GM21786 (cell line): ENCODE measurements around the gene IFITM1.
"Not testable (repeated sequence)": the region's sequence is repeated elsewhere in the genome, so short reads cannot be mapped to it uniquely, and the experiment has no call there.

Experiments
- ATAC-seq: cut with Tn5 transposase; IDR thresholded peaks from one replicate; pipeline ENCODE4 v1.9.1; 2021; ENCODE audit not compliant: unreplicated experiment

The IFITM1 gene

DNA sequence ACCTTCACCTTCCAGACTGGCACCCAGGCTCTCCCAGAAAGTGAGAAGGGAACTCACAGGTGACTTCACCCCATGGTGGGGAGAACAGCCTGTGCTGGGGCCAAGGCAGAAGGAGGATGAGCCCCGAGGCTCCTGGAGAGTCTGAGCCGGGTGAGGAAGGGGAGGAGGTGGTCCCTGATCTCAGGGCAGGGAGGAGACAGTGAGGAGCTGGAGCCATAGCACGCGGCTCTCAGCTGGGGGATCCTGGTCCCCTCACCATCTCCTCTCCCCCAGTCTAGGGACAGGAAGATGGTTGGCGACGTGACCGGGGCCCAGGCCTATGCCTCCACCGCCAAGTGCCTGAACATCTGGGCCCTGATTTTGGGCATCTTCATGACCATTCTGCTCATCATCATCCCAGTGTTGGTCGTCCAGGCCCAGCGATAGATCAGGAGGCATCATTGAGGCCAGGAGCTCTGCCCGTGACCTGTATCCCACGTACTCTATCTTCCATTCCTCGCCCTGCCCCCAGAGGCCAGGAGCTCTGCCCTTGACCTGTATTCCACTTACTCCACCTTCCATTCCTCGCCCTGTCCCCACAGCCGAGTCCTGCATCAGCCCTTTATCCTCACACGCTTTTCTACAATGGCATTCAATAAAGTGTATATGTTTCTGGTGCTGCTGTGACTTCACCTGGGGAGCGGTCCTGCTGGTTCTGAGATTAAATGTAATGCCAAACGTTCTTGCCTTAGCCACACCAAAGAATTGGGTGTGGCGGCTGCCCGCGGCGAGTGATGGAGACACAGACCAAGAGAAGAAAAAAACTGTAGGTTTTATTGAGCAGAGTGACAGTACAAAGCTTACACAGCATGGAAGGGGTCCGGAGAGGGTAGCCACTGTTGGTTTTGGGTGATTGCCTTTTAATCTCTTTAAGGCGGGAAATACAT lies 4.8 kb upstream of the IFITM1 start:
- not testable (repeated sequence) for ATAC-seq

DNA sequence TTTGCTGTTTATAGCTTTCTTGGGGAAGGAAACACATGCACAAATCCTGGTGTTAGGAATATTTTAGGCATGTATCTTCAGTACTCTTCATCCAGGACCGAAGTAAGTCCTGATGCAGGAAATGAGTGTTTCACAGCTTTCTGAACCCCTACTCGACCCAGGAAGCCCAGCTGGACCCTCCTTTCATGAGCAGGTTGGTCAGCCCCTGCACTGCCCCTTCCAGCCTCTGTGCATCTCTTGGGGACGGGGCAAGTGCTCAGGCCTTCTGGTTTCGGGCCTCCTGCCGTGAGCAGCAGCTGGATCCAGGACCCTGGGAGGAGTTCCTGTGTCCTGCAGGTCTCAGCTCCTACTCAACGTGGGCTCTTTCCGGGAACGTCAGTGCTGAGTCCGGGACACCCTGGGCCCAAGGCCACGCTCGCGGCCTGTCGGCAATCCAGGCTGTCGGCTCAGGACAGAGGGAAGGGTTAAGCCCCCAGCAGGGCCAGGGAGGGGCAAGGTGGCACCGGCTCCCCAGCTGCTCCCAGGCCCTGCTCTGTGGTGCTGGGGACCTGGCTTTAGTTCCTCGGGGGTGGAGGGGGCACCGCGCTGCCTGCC lies 3.8 kb upstream of the IFITM1 start:
- not testable (repeated sequence) for ATAC-seq

DNA sequence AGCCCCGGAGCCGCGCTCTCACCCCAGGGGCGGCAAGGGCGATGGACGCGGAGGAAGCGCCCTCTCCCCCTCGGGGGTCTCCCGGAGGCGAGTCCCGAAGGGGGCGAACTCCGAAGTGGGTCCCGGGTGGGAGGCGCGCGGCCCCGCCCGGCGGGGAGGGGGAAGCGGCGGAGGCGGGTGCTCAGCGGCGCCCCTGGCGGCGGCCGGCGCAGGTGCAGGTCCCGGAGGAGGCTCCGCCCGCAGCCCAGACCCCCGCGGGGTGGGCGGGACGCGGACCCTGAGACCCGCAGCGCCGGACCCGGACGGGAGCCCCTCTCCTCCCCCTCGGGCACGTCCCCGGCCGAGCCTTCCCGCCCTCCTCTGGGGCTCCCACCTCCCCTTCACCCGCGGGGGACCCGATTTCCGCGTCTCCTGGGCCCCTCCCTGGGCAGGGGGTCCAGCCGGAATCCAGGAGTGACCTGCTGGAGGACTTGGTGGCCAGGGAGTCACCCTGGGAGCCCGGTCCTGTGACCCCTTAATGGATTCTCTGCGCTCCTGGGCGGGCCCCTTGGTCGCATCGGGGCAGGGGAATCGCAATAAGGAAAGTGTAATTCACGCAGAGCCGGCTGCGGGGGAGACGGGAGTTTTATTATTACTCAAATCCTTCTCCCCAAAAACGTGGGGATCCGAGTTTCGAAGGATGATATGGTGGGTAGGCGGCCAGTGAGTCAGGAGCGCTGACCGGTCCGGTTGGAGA lies 2.7 kb upstream of the IFITM1 start:
- ATAC-seq = not testable (repeated sequence)

DNA sequence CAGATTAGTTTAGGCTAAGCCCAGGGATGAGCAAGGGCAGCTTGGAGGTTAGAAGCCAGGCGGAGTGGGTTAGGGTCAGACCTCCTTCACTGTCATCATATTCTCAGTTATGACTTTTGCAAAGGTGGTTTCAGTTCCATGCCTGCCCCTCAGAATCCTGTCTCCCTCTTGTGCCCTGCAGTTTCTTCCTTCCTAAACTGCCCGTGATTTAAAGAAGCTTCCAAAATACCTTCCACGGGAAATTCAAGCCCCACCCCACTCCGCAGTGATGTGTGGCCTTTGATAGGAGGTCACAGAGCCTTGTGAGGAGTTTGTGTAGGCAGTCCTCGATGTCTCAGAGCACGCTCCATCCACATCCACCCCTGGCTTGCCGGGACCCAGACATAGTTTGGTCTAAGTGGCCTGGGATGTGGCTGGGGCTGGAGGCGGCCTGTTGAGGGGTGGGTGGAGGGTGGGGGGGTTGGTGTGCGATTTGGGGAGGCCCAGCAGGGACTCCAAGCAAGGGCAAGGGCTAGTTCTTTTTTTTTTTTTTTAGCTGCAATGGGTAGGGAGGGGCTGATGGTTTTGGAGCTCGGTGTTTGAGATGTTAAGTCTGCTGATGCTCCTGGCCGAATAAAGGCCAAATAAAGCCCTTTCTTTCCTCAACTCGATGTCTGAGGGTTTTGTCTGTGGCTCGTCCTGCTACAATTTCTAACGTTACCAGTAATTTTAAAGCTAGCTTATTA lies 1.6 kb upstream of the IFITM1 start:
- no peak for ATAC-seq

DNA sequence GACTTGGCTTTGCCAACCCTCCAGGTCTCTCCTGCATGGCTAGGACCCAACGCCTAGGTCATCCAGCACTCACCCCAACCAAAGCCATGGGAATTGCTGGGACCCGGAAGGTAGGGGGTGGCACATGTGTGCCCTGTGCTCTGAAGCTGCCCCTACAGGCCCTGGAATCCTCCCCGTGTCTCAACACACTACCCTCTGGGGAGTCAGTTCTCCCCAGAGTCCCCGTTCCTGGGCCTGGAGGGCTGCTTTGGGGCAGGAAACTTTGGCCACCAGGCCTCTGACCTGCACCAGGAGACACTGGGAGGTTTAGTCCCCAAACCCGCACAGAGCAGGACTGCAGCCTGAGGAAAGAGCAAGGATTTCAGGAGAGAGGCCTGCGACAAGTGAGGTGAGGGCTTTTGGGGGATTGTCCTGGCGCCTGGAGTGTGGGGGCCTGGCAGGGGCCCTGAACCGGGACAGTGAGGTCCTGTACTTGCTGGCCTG lies 495 bp upstream of the IFITM1 start:
- ATAC-seq = no peak

DNA sequence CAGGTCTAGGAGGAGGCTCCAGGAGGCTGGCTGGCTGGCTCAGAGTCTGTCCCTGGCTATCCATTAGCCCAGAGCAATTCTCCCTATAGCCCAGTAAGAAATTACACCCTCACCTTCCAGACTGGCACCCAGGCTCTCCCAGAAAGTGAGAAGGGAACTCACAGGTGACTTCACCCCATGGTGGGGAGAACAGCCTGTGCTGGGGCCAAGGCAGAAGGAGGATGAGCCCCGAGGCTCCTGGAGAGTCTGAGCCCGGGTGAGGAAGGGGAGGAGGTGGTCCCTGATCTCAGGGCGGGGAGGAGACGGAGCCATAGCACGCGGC lies 675 bp downstream of the IFITM1 start:
- ATAC-seq = not testable (repeated sequence)

DNA sequence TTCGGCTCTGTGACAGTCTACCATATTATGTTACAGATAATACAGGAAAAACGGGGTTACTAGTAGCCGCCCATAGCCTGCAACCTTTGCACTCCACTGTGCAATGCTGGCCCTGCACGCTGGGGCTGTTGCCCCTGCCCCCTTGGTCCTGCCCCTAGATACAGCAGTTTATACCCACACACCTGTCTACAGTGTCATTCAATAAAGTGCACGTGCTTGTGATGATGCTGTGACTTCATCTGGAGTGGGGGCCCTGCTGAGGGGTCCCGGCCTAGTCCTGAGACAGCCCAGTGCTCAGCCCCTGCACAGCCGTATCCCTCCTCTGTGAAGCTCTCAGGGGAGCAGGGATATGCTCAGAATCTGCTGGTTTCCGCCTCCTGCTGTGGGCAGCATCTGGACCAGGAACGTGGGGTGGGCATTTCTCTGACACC lies 1.2 kb downstream of the IFITM1 start:
- ATAC-seq = no peak

DNA sequence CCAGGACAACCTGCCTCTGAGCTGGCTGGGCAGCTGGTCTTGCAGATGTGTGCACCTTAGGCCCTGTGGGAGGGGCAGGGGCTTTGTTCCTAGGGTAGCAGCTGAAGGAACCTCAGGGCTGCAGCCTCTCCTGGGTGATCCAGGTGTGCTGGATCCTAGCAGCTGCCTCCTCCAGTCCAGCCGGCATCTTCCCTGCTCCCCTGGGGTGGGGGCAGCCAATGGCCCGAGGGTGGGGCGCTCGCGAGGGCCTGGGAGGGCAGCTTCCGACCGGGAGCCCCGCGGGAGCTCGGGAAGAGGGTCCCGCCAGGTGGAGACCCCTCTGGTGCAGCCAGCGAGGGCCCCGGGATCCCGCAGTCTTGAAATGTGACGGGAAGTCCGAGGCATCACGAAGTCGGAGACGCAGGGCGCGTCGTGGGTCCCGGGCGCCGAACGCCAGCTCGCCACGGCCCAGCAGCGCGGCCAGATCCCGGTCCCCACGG lies 1.7 kb downstream of the IFITM1 start:
- ATAC-seq = no peak

DNA sequence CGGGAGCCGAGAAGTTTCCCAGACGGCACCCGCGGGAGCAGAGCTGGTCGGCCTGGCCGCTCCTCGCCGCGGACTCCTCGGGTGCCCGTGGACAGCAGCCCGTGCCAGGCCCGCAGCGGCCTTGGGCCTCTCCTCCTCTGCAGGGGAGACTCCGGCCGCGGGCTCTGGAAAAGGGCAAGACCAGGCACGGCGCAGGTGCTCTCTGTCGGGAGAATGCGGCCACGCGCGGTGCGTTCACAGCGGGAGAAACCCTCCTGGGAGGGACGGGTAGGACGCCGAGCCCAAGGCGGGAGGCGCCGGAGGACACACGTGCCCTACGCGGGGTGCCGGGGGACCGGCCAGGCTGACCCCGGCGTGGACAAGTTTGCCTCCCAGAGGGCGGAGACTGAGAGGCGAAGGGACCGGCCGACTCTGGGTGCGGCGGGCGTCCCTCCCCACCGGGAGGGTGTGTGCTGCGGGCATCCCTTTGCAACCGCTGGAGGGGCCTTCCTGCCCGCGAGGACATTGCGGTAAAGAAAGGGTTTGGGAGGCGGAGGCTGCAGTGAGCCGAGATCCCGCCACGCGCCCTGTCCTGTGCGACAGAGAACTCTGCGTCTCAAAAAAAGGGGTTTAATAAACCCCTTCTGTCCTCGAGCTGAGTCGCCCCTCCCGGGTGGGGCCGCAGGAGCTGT lies 2.3 kb downstream of the IFITM1 start:
- ATAC-seq = no peak

DNA sequence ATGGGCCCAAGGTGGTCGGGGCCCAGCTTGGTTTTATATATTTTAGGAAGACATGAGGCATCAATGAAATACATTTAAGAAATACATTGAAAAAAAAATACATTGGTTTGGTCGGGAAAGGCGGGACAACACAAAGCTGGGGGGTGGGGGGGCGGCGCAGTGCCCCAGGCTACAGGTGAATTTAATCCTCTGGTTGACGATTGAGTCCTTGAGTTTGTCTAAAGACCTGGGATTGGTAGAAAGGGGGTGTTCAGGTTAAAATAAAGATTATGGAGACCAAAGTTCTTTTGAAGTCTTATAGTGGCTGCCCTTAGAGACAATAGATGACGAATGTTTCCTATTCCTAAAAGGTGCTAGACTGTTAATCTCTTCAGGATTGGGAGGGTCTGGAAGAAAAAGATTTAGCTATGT lies 3.1 kb downstream of the IFITM1 start:
- no peak for ATAC-seq

DNA sequence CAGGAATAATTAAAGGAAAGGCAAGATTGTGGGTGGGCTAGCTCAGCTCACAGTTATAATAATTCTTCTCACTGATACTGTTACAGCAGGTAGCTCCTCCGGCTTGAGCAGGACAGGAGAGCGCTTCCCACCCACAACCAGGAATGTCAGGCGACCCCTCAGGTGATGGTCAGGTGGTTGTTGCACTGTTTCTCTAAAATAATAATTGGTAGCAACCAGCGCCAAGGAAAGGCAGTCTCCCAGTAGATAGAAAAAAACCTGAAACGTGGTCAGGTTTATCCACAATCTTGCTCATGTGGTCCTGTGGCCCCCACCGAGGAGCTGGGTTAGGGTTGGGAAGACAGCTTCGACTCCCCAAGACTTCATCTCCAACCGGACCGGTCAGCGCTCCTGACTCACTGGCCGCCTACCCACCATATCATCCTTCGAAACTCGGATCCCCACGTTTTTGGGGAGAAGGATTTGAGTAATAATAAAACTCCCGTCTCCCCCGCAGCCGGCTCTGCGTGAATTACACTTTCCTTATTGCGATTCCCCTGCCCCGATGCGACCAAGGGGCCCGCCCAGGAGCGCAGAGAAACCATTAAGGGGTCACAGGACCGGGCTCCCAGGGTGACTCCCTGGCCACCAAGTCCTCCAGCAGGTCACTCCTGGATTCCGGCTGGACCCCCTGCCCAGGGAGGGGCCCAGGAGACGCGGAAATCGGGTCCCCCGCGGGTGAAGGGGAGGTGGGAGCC lies 4.0 kb downstream of the IFITM1 start:
- not testable (repeated sequence) for ATAC-seq

DNA sequence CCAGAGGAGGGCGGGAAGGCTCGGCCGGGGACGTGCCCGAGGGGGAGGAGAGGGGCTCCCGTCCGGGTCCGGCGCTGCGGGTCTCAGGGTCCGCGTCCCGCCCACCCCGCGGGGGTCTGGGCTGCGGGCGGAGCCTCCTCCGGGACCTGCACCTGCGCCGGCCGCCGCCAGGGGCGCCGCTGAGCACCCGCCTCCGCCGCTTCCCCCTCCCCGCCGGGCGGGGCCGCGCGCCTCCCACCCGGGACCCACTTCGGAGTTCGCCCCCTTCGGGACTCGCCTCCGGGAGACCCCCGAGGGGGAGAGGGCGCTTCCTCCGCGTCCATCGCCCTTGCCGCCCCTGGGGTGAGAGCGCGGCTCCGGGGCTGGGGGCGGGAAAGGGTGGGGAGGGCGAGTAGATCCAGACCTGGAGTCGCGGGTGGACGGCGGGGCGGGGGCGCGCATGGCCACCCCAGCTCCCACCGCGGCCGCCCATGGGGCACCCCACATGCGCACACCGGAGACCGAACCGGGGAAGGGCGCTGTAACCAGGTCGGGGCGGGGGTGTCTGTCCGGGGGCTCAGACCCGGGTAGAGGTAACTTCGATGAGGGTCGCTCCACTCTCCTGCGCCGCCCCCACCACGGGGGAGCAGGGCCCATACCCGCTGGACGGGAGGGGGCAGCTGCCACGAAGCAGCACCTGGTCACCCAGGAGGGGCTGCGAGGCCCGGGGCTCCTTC lies 4.7 kb downstream of the IFITM1 start:
- not testable (repeated sequence) for ATAC-seq

DNA sequence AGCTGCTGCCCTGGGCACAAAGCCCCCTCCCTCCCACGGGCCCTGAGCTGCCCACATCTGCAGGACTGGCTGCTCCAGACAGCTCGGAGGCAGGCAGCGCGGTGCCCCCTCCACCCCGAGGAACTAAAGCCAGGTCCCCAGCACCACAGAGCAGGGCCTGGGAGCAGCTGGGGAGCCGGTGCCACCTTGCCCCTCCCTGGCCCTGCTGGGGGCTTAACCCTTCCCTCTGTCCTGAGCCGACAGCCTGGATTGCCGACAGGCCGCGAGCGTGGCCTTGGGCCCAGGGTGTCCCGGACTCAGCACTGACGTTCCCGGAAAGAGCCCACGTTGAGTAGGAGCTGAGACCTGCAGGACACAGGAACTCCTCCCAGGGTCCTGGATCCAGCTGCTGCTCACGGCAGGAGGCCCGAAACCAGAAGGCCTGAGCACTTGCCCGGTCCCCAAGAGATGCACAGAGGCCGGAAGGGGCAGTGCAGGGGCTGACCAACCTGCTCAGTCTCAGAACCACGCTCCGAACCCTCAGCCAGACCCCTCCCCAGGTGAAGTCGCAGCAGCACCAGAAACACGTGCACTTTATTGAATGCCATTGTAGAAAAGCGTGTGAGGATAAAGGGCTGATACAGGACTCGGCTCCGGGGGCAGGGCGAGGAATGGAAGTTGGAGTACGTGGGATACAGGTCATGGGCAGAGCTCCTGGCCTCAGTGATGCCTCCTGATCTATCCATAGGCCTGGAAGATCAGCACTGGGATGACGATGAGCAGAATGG lies 5.5 kb downstream of the IFITM1 start:
- not testable (repeated sequence) for ATAC-seq

DNA sequence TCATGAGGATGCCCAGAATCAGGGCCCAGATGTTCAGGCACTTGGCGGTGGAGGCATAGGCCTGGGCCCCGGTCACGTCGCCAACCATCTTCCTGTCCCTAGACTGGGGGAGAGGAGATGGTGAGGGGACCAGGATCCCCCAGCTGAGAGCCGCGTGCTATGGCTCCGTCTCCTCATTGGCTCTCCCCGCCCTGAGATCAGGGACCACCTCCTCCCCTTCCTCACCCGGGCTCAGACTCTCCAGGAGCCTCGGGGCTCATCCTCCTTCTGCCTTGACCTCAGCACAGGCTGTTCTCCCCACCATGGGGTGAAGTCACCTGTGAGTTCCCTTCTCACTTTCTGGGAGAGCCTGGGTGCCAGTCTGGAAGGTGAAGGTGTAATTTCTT lies 6.0 kb downstream of the IFITM1 start:
- not testable (repeated sequence) for ATAC-seq

DNA sequence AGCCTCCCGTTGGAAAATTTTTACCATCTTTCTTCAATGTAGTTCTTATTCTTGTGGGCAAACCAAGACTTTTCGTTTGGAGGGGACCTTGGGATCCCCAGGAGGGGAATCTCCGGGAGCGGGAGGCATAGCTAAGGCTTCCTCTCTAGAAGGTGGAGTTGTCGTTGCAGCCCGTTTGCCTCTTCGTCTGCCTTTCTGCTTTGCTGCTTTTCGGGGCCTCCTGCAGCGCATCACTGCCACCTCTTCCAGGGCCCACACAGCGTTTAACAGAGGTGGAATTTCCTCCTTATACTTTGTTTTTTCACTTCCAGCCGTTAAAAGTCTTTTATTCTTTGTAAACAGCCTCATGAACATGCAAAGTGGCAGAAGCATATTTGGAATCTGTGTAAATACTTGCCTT lies 10.3 kb downstream of the IFITM1 start:
- ATAC-seq = no peak

DNA sequence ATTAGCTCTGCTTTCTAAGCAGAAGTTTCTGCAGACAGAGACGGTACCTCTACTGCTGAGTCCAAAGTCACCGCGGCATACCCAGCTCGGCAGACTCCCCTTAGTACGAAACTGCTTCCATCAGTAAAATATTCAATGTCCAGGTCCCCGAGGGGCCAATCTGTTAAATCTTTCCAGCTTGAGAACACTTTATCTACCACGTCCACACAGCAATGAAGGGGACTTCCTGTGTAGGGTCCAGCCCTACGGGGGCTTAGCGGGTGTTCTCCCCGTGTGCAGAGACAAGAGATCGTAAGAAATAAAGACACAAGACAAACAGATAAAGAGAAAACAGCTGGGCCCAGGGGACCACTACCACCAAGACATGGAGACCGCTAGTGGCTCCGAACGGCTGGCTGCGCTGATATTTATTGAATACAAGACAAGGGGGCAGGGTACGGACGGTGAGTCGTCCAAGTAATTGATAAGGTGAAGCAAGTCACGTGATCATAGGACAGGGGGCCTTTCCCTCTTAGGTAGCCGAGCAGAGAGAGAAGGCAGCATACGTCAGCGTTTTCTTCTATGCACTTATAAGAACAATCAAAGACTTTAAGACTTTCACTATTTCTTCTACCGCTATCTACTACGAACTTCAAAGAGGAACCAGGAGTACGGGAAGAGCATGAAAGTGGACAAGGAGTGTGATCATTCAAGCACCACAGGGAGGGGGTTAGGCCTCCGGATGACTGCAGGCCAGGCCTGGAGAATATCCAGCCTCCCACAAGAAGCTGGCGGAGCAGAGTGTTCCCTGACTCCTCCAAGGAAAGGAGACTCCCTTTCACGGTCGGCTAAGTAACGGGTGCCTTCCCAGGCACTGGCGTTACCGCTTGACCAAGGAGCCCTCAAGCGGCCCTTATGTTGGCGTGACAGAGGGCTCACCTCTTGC lies 11.0 kb downstream of the IFITM1 start:
- not testable (repeated sequence) for ATAC-seq
